Measurements from ENCODE around the gene PRKN. TPM values are rescaled to one million over a fixed set of nuclear protein-coding genes. Genes with fewer than 3 reads are reported as not detected.
"Not testable (repeated sequence)": the region's sequence is repeated elsewhere in the genome, so short reads cannot be mapped to it uniquely, and the experiment has no call there.

Gene PRKN
- total RNA-seq, 1 experiment from 2014 or later: not detected

DNA sequence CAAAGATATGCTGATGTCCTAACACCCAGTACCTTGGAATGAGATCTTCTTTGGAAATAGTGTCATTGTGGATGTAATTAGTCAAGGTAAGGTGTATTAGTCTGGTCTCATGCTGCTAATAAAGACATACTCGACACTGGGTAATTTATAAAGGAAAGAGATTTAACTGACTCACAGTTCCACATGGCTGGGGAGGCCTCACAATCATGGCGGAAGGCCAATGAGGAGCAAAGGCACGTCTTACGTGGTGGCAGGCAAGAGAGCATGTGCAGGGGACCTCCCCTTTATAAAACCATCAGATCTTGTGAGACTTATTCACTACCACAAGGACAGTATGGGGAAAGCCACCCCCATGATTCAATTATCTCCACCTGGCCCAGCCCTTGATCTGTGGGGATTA lies 1231.3 kb downstream of the PRKN start:
- DNase-seq (ENCODE audit: low read depth): not testable (repeated sequence)

DNA sequence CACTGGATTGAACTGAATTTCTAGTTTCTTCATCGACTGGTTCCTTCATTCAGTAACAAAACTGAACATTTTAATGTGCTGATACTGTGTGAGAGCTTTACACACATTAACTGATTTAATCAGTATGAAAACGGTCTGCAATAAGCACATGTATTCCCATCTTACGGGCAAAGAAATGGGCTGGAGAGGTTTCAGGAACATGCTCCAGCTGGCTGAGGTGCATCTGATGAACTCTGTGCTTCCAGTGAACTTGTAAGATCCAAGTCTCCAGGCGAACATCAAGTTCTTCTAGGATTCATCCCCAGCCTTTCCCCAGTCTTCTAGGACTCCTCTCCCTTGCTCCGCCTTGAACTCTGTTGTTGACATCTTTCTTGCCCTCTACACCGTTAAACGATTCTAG lies 1233.0 kb downstream of the PRKN start:
- no peak for DNase-seq (ENCODE audit: low read depth)

DNA sequence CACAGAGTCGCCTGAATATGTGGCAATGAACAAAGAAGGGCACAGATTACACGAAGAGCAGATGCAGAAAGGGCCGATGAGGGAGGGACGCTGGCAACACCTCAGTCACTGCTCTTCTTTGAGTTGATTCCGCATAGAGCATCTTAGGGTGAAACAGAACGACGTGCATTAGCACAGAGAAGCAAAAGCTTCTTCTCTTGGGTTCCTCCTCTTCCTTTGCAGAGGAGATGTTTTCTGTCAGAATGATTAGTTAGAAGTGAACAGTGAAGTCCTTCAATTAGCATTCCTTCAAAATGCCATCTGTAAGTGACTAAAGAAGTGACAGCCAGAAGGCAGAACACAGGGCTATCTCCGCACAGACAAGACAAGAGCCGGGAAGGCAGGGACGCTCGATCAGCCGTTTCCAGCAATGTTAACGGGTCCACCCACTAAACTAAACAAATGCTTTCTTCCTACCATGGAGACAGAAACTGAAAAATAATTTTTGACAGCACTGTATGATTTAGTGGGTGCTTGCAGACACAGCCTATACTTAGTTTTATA lies 1233.9 kb downstream of the PRKN start:
- DNase-seq (ENCODE audit: low read depth): no peak

DNA sequence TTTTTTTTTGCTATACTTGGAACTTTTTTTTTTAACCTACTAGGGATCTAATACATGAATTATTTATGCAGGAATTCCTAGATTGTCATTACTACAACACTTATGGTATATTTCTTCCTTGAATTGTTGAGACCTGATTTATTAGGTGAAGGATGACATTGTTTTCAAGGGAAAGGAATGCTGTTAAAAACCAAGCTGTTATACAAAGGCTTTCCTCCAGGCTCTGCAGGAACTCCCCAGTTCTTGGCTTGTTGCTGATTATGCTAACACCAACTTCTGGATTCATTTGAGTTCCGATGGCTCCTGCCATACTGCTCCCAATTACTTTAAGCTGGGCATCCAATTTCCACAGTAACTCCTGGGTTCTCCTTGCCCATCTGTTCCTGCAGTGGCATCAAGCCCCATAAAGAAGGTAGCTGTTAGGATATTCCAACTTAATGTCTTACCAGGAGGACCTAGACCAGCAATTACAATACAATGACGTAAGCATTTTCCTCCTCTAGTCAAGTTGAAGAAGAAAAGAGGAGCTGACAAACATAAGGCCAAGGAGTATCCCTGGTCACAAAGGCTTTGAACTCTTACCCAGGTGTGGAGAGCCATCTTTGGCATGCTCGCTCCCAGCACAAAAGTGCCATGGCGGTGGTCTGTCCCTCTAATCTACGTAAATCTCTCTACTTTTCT lies 1237.8 kb downstream of the PRKN start:
- no peak for DNase-seq (ENCODE audit: low read depth)

DNA sequence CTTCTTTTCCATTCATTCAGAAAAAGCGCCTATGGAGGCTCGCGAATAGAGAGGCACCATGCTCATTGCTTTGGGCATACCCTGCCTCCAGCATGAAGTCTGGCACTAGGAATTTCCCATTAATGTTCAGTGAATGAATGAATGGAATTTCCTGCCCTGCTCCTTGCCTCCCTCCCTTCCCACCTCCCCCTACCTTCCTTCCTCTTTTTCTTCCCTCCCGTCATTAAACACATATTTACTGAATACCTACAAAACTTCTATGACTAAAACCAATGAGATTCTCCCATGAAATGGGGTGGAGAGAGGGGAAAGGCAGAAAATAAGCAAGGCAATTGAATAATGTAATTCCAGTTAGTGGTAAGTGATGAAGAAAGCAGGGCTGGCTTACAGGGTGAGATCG lies 1239.9 kb downstream of the PRKN start:
- no peak for DNase-seq (ENCODE audit: low read depth)

DNA sequence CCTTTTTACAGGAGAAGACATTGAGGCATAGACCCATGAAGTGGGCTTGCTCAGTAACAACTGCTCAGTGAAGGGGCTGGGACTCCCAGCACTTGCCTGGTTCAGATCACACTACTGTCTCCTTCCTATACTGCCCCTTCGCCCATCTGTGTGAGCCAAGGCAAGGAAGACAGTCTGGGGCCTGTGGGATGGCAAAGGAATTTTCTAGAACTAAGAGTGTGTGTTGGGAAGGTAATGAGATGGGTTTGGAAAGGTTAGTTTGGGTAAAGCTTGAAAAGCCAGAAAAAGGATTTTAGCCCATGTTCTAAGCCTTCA lies 1240.4 kb downstream of the PRKN start:
- no peak for DNase-seq (ENCODE audit: low read depth)

DNA sequence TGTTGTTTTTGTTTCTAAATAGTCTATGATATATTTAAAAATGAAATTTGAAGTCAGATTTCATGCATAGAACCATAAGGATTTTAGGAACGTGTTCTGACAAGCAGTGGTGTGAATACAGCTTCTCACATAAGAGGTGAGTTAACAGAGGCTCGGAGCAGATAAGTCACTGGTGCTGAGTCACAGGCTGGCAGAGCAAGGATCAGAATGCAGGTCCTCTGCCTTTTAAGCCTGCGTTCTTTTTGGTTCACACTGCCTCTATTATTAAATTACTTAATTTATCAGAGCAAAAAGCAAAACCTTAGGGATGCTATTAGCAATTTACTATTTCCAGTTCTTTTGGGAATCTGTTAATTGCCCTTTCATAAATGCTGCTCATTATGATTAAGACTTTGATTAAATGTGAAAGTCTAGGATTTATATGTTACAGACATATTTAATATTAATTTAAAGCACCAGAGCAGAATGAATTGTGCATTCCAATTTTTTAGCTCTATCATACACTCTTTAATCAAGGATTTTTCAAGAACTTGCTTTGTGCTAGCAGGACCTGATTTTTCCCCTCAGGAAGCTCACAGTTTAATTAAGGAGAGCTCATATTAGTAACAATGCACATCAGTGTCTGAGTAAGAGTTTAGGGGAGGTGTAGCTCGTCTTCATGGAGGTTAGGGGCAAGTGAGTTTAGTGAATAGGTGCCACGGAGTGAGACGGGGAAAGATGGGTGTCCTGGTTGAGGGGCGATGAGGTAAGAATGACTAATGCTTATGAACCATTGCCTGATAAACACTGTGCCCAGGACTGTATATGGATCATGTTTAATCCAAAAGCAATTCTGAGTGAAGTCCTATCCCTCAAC lies 1241.0 kb downstream of the PRKN start:
- DNase-seq (ENCODE audit: low read depth): peak; percentile 76

DNA sequence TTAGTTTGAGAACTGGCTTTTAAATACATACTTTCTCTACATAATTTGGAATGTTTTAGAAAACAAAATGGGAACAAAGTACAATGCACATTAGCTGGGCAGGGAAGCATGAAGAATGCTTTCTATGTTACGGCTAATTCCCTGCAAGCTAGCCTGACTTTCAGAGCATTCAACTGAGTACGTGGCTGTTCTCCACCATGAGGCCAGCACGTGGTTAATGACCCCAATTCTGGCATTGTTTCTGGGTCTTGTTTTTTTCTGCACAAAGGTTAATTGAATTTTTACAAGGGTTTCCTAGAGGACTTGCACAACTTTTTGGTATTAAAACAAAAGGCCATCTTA lies 1245.1 kb downstream of the PRKN start:
- no peak for DNase-seq (ENCODE audit: low read depth)

DNA sequence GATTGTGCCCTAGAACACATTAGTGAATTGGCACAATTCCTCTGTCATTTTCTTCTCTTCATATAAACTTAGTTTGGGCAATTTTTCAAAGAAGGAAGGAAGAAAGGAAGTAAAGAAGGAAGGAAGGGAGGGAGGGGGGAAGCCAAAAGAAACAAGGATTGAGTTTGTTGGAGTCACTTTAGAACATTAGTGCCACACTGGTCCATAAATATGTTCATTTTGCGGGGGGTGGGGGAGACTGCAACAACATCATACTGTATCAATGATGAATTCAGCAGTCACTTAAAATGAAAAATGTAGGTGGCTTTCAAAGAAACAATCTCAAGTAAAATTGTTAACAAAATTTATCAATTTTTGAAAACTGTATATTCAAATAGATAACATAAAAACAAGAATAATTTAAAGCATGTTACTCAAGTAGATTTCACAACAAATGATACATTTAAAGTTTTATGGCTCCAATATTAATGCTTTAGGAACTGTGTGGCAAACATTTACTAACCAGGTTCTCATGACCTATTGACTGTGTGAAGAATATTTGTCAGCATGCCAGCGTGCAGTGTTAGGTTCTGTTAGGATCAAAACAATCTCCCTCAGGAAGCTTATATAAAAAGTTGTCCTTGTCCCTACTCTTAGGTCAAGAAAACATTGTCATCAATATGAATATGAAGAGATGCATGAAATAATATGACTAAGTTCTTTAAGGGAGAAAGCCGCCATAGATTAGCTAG lies 1245.6 kb downstream of the PRKN start:
- DNase-seq (ENCODE audit: low read depth): no peak

DNA sequence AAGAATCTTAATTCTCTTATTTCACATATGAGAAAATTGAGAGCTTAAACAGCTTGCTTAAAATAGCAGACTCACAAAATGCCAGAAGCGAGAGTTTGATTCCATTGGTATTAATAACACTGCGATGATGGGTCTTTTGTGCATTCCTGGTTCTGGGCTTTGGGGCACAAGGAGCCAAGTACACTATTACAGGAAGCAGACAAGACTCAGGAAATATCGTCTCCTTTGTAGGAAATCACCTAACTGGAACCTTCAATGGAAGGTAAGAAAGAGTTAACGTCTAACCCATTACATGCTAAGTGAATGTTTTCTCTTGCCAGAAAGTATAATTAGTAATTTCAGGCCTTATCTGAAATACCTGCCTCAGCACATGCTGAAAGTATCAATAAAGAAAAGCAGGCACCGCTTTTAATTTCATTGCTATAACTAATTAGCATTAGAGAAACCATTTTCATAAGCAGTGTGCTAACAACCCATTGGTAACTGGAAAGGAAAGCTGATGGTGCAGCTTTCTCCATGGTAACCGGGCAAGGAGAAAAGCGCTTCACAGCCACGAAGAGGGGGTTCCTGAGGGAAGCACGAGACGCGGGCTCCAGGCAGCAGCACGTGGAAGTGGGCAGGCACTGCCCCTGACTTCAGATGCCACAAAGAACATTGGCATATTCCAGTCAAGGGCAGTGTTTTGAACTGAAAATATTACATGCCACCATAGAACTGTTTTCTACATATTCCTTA lies 1247.0 kb downstream of the PRKN start:
- no peak for DNase-seq (ENCODE audit: low read depth)

DNA sequence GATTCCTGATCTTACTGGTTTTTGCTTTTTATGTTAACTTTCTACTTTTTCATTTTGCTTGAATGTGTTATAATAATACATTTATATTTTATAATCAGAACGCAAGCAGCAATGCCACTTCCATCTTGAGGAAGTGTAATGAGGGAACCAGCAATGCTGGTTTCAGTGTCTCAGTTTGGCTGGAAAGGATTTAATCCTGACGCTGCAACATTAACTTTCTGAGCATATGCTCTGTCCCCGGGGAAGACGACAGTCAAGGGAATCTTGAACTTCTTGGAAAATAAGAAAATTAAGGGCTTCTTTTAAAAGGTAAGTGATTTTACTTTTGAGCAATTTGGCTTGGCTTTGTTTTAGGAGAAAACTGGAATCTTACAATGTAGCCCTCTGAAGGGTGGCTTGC lies 1248.2 kb downstream of the PRKN start:
- no peak for DNase-seq (ENCODE audit: low read depth)

DNA sequence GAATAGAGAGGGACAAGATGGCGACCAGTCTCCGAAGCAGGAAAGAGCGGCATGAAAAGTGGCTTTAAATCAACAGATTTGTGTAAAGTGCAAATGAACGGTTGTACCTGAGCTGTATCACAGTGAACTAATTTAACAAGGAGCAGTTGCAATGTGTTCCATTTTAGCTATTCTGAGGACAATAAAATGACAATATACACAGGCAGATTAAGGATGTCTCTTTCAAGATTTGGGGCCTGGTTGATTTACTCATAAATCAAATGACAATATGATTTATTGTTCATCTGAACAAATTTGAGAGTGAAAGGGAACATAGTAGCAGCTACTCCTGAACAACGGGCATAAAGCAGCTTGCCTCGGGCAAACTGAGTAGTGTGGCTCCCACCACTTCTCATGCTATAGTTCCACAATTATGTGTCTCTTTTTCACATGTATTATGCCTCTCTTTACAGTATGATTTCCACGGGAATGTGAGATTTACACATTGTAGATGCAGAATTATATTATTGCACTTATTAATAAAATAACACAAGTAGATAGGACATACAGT lies 1249.6 kb downstream of the PRKN start:
- no peak for DNase-seq (ENCODE audit: low read depth)

DNA sequence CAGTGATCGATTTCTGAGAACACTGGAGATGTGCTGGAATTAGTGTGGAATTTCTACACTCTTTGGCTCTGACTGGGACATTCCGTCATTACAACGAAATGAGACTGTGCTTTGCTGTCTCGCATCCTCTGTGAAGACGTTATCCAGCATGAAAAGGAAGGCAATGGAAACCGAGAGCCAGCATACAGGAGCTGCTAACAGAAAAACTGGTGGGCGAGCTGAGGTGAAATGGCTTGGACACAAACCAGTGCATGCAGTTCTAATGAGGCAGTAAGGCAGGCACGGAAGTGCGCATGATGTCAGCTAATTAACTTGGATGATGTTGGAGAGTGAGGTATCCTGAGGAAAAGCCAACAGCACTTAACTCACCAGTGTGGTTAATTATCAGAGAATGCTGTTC lies 1250.9 kb downstream of the PRKN start:
- DNase-seq (ENCODE audit: low read depth): peak; percentile 83

DNA sequence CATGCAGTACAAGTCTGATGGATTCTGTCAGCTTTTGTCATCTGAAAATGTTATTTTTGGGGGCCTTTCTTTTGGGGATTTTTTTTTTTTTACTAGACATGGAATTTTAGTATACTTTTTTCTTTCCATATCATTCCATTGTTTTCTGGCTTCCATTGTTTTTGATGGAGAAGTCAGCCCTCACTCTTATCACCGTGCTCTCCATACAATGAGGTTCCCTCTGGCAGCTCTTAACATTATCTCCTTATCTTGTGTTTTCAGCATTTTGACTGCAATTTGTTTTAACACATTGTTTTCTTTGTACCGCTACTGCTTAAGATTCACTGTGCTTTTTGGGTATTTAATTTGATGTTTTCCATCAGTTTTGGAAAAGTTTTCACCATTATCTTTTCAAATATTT lies 1262.2 kb downstream of the PRKN start:
- no peak for DNase-seq (ENCODE audit: low read depth)

DNA sequence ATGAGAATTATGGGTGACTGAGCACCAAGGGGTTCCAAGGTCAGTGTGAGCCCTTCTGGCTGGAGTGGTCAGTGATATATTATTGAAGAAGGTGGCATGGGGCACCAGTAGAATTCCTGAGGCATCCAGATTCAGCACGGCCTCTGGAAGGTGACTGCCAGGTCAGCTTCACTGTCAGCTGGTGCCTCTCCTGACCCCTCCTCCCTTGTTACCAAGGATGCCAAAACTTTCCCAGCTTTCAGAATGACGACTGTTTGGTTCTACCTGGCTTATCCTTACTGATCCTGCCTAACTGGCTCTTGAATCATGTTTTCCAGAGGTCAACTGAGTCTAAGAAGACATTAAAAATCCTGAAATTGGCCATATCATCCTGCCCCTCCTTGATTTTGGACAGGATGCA lies 1264.5 kb downstream of the PRKN start:
- DNase-seq (ENCODE audit: low read depth): no peak

DNA sequence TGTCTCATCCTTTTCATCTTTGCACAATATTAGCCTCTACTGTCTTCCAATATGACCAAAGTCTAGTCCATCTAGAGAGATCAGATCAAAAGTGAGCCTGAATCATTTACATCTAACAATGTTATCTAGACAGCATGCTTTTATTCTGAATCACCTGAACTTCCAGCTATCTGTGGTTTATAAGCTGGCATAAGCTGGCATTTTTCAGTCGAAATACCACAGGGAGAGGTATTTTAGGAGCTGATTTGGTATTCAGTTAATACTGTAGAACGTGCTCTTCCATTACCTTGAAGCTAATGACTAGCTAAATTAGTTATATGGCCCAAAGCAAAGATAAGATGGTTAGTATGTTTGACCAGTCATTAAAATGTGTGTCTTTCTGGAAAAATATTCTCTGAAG lies 1265.4 kb downstream of the PRKN start:
- peak; percentile 41 for DNase-seq (ENCODE audit: low read depth)

DNA sequence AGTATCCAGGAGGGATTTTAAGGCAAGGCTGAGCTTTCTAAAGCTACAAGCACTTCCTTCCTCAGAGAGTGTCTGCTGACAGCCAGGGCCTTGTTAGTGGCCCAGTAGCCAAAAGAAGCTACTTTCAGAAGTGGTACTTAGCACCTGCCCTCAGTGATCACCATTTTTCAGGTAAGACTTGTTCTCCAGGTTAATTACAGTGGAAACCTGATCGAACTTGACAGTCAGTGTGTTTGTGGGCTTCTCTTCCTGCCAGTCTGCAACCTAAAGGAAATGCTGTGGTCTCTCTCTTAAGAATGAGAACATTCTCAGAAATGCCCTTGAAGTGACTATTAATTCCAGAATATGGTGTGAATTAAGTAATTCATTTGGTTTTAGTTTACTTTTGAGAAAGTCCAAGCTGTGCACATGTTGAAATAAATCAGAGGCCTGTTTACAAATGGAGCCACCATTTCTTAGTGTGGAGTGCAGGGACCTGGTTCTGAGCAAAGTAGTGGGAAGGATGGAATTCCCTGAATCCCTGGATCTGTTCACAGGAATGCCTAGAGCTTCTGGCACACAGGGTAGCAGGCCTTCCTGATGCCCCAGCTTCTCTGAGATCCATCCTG lies 1268.5 kb downstream of the PRKN start:
- DNase-seq (ENCODE audit: low read depth): no peak

DNA sequence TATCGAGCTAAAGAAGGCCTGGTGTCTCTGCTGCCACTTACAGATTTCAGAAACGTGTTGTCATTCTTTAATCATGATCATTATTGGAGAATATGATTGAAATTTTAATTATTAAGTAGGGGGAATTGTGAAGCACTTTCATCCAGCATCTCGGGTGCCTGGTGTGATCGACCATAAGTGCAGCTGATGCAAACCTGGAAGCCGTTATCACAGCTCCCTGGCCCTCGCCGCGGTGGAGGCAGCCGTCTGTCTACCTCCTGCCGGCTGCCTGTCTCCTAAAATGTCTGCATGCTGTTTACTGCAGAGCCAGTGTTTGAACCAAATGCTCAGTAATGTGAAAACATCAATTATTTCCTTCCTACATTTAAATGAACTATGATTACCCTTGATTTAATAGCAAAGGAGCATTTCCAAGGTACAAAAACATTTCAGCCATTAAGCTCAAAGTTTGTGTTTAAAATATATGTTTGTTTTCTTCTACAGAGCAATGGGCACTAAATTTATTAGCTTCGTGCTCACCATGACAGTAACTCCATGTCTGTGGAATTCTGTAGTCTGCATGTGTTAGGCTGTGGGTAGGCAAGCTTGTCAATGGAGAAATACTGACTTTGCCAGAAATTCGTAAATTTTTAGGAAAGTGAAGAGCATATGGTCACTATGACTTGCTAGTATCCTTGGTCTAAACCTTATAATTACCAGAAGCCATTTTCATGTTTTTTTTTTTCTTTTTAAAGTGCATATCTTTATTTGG lies 1269.2 kb downstream of the PRKN start:
- no peak for DNase-seq (ENCODE audit: low read depth)

DNA sequence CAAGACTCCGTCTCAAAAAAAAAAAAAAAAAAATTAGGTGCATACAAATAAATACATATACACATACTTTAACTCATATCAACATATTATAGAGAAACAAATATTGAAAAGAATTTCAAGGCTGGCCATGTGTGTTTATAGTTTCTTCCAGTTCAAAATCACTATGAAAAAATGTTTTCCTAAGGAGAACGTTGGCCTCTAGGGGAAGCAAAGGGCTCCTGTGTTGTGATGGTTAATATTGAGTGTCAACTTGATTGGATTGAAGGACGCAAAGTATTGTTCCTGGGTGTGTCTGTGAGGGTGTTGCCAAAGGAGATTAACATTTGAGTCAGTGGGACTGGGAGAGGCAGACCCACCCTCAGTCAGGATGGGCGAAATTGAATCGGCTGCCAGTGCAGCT lies 1271.7 kb downstream of the PRKN start:
- no peak for DNase-seq (ENCODE audit: low read depth)

DNA sequence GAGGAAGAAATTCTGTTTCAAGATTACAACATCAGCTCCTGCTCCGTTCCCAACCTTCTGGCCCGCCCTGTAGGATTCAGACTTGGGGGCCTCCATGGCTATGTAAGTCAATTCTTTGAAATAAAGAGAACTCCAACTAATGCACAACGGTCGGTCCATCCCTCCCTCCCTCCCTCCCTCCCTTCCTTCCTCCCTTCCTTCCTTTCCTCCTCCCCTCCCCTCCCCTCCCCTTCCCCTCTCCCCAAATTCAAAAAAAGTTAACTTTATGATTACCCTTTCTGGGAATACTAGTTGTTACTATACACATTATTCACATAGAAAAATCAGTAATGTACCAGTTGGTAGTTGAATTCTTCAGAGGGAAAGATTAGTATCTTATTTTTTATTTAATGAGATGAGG lies 1274.0 kb downstream of the PRKN start:
- no peak for DNase-seq (ENCODE audit: low read depth)

DNA sequence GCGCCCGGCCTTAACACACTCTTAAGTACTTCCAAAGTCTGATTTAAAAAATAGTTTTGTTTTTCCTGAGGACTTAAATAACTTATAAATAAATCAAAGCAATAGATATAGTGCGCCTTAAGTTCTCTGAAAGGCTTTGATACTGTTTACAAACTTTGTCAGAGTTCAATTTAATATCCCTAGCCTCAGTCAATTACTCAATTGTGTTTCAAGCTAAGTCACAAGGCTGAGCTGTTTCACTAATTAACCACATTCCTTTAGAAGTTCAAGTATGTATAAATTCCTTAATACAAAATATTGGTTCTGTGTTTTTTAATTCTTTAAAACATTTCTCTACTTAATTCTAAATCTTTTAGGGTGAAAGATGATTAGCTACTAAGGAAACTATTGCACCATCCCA lies 1275.3 kb downstream of the PRKN start:
- DNase-seq (ENCODE audit: low read depth): no peak

Data from Daoy (cell line).